Skeletal muscle satellite cell (primary cell): Measurements from ENCODE around the gene PYGO2. TPM values are rescaled to one million over a fixed set of nuclear protein-coding genes. Genes with fewer than 3 reads are reported as not detected.
"Not testable (repeated sequence)": the region's sequence is repeated elsewhere in the genome, so short reads cannot be mapped to it uniquely, and the experiment has no call there.

Experiments used
- H3K27me3 ChIP-seq: 2 replicates; pipeline ENCODE4 v1.7.0; 2013; ENCODE audit warnings: low read length; ENCODE audit not compliant: control insufficient read depth, insufficient read depth
- H3K36me3 ChIP-seq: 2 replicates; pipeline ENCODE4 v1.7.0; 2013; ENCODE audit warnings: mild to moderate bottlenecking, control low read depth, low read length; ENCODE audit not compliant: insufficient read depth
- H3K4me1 ChIP-seq: 2 replicates; pipeline ENCODE4 v1.7.0; 2013; ENCODE audit warnings: low read length; ENCODE audit not compliant: control insufficient read depth, insufficient read depth
- H3K4me2 ChIP-seq: 2 replicates; pipeline ENCODE4 v1.7.0; 2013; ENCODE audit warnings: mild to moderate bottlenecking, low read length
- H3K4me3 ChIP-seq: 2 replicates; pipeline ENCODE4 v1.7.0; 2013; ENCODE audit warnings: low read length
- H3K9ac ChIP-seq: 2 replicates; pipeline ENCODE4 v1.7.0; 2013; ENCODE audit warnings: mild to moderate bottlenecking, low read depth, low read length, moderate library complexity
- H3K9me3 ChIP-seq: replicated peaks from 2 replicates; pipeline ENCODE4 v1.7.0; 2013; ENCODE audit warnings: mild to moderate bottlenecking, control low read depth, low read length
- small RNA-seq: library from RNA; depleted of rRNA; stranded (forward); fragments of <200 nt; gene quantifications from one replicate; pipeline ENCODE3, GENCODE V24; 2012

The PYGO2 gene

DNA sequence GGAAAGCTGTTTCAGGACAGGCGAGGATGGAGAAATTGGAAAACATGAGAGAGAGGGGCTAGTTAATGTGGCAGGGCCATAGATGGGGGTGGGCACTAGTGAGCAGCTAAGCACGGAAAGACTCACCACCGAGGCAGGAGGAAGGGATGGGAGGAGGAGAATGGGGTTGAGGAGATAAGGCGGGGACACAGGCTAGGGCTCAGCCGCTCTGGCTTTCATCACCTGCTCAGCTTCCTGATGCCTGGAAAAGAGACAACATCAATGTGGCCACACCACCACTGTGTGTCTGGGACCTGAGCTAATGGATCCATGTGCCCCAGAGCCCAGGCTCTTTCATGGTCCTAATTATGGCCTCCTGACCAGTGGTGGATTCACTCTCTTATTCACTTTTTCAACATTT lies 52.6 kb downstream of the PYGO2 start:
- Histone ChIP-seq H3K36me3 (no peaks in the 10 kb centered on the region), H3K9me3 (no peaks in the 10 kb centered on the region), H3K4me2 (no peak overlapping the region), H3K4me1 (no peaks in the 10 kb centered on the region), H3K27me3 (no peaks in the 10 kb centered on the region), H3K9ac (no peak overlapping the region), H3K4me3 (no peak overlapping the region)

DNA sequence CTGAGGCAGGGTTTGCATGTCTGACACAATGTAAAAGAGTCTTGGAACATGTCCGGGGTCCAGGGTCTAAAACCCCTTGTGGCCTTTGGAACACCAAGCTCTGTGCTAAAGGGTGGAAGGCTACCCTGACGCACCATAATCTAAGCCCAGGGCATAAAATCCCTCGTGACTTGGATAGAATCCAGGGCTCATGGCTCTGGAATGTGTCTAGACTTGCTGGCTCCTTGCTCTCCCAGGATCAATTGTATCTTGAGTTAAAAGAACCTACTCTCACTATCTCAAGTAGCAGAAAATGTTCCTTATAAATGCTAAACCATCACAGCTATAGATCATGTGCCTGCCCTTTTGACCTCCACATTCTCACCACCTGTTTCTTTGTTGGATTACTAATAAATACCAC lies 53.5 kb downstream of the PYGO2 start:
- H3K9ac ChIP-seq, H3K4me1 ChIP-seq, H3K4me2 ChIP-seq, H3K27me3 ChIP-seq, H3K4me3 ChIP-seq, H3K36me3 ChIP-seq, H3K9me3 ChIP-seq: not testable (repeated sequence)

Small RNAs within 50 kb of the gene (small RNA-seq; reads per million reads assigned to genes)
- gene MIR4258 (not detected), gene RF00017 (not detected)
